HepG2 (cell line): ENCODE measurements around the gene TNRC18. TPM values are rescaled to one million over a fixed set of nuclear protein-coding genes. Genes with fewer than 3 reads are reported as not detected.
A peak's percentile ranks its signal among the peaks of the same experiment; 100 is the strongest.

Experiments
- CCAR2 ChIP-seq: fragments of 200-400 bp; formaldehyde crosslinking; optimal IDR thresholded peaks from 2 replicates; pipeline ENCODE3; 2018; ENCODE audit warnings: low read depth, mild to moderate bottlenecking, low read length, moderate library complexity
- ELF4 ChIP-seq: sonication (generic); formaldehyde crosslinking; IDR thresholded peaks from 2 replicates; pipeline ENCODE4 v1.5.0; 2020; ENCODE audit warnings: missing genetic modification reagents, mild to moderate bottlenecking, moderate library complexity, borderline replicate concordance
- EZH2 ChIP-seq: conservative IDR thresholded peaks from 2 replicates; pipeline ENCODE4 v1.6.1; 2012; ENCODE audit warnings: mild to moderate bottlenecking, low read depth, low read length, moderate library complexity
- HDAC6 ChIP-seq: fragments of 200-600 bp; sonication (generic); IDR thresholded peaks from 2 replicates; pipeline ENCODE4 v1.7.0; 2017; ENCODE audit warnings: mild to moderate bottlenecking, antibody characterized with exemption, low read length, low read depth
- MAZ ChIP-seq, 2 experiments: sonication (generic) in 1 of 2; formaldehyde crosslinking in 1 of 2; IDR thresholded peaks; 2 replicates each; pipeline versions ENCODE4 v1.5.0 to v1.6.1; 2012 to 2020; ENCODE audit warnings: low read depth in 2 of 2, mild to moderate bottlenecking in 2 of 2, borderline replicate concordance in 1 of 2, improper control_type of control experiment in 1 of 2, low read length in 1 of 2, missing genetic modification reagents in 1 of 2, moderate library complexity in 1 of 2
- MEIS1 ChIP-seq: sonication (generic); formaldehyde crosslinking; IDR thresholded peaks from 2 replicates; pipeline ENCODE4 v1.9.0; 2021; ENCODE audit warnings: mild to moderate bottlenecking, missing genetic modification reagents, moderate library complexity, borderline replicate concordance
- NONO ChIP-seq, 2 experiments: fragments of 450-650 bp in 1 of 2; sonication (generic) in 1 of 2; formaldehyde crosslinking in 1 of 2; IDR thresholded peaks in 1 of 2; conservative IDR thresholded peaks in 1 of 2; 2 replicates each; pipeline versions ENCODE4 v1.6.1 to v1.8.0; 2017 to 2022; ENCODE audit warnings: mild to moderate bottlenecking in 1 of 2, missing genetic modification reagents in 1 of 2, moderate library complexity in 1 of 2
- PCBP2 ChIP-seq: fragments of 200-400 bp; formaldehyde crosslinking; optimal IDR thresholded peaks from 2 replicates; pipeline ENCODE3; 2018; ENCODE audit warnings: low read length, low read depth; ENCODE audit not compliant: poor library complexity, severe bottlenecking
- RELA ChIP-seq: sonication (generic); formaldehyde crosslinking; IDR thresholded peaks from 2 replicates; pipeline ENCODE4 v1.4.0; 2020; ENCODE audit warnings: missing genetic modification reagents
- RFX3 ChIP-seq: IDR thresholded peaks from 2 replicates; pipeline ENCODE4 v1.6.1; 2016; ENCODE audit warnings: missing biosample characterization, missing genetic modification reagents
- RFXANK ChIP-seq: IDR thresholded peaks from 2 replicates; pipeline ENCODE4 v1.6.1; 2016
- RNF2 ChIP-seq: fragments of 450-650 bp; conservative IDR thresholded peaks from 2 replicates; pipeline ENCODE4 v1.6.1; 2016; ENCODE audit warnings: low read depth
- U2AF2 ChIP-seq: fragments of 200-400 bp; formaldehyde crosslinking; IDR thresholded peaks from 2 replicates; pipeline ENCODE4 v1.6.1; 2017; ENCODE audit warnings: low read depth, mild to moderate bottlenecking, low read length
- ZFYVE20 ChIP-seq: sonication (generic); formaldehyde crosslinking; IDR thresholded peaks from 2 replicates; pipeline ENCODE4 v1.8.0; 2023; ENCODE audit warnings: low read depth, mild to moderate bottlenecking, moderate library complexity, missing genetic modification reagents, borderline replicate concordance
- ZNF10 ChIP-seq: sonication (generic); formaldehyde crosslinking; IDR thresholded peaks from 2 replicates; pipeline ENCODE4 v1.4.0; 2020; ENCODE audit warnings: mild to moderate bottlenecking, low read depth, missing genetic modification reagents, borderline replicate concordance
- ZNF720 ChIP-seq: sonication (generic); formaldehyde crosslinking; IDR thresholded peaks from 2 replicates; pipeline ENCODE4 v1.4.0; 2020; ENCODE audit warnings: missing genetic modification reagents
- ZNF746 ChIP-seq: sonication (generic); formaldehyde crosslinking; IDR thresholded peaks from 2 replicates; pipeline ENCODE4 v1.8.0; 2022; ENCODE audit warnings: mild to moderate bottlenecking, missing genetic modification reagents
- polyA plus RNA-seq, 8 experiments: library from polyadenylated mRNA; depleted of rRNA in 3 of 8; stranded (reverse) in 7 of 8; unstranded in 1 of 8; fragments of >200 nt; fragmentation: Illumina TruSeq in 4 of 8; extraction: Trizol in 4 of 8; gene quantifications; 2 replicates each; pipeline versions ENCODE4 v1.2.1 to v1.2.3, GENCODE V29; 2011 to 2016; ENCODE audit warnings: low read depth in 4 of 8, missing spikeins in 1 of 8, mixed read lengths in 1 of 8; ENCODE audit not compliant: insufficient read depth in 1 of 8
- total RNA-seq, 5 experiments: library from RNA; depleted of rRNA; stranded (reverse); fragments of >200 nt; fragmentation: Illumina TruSeq; extraction: Trizol; gene quantifications; 2 replicates each; pipeline ENCODE4 v1.2.3, GENCODE V29; 2016; ENCODE audit warnings: low read depth in 1 of 5
- TF ChIP-seq, protein P1 (sequence below): sonication (generic); formaldehyde crosslinking; IDR thresholded peaks from 2 replicates; pipeline ENCODE4 v1.4.0; 2020; ENCODE audit warnings: missing genetic modification reagents
- TF ChIP-seq, protein P2 (sequence below): sonication (generic); formaldehyde crosslinking; IDR thresholded peaks from 2 replicates; pipeline ENCODE4 v1.5.1; 2020; ENCODE audit warnings: mild to moderate bottlenecking, missing genetic modification reagents, borderline replicate concordance
- TF ChIP-seq, protein P3 (sequence below): IDR thresholded peaks from 2 replicates; pipeline ENCODE4 v1.6.1; 2016; ENCODE audit warnings: mild to moderate bottlenecking, missing biosample characterization, missing genetic modification reagents

The TNRC18 gene
- total and polyA plus RNA-seq, 2 of the 13 experiments (the other 11 are each of a cell fraction or from before 2014, with no cell fraction given) = 11.7 to 17.4 TPM

DNA sequence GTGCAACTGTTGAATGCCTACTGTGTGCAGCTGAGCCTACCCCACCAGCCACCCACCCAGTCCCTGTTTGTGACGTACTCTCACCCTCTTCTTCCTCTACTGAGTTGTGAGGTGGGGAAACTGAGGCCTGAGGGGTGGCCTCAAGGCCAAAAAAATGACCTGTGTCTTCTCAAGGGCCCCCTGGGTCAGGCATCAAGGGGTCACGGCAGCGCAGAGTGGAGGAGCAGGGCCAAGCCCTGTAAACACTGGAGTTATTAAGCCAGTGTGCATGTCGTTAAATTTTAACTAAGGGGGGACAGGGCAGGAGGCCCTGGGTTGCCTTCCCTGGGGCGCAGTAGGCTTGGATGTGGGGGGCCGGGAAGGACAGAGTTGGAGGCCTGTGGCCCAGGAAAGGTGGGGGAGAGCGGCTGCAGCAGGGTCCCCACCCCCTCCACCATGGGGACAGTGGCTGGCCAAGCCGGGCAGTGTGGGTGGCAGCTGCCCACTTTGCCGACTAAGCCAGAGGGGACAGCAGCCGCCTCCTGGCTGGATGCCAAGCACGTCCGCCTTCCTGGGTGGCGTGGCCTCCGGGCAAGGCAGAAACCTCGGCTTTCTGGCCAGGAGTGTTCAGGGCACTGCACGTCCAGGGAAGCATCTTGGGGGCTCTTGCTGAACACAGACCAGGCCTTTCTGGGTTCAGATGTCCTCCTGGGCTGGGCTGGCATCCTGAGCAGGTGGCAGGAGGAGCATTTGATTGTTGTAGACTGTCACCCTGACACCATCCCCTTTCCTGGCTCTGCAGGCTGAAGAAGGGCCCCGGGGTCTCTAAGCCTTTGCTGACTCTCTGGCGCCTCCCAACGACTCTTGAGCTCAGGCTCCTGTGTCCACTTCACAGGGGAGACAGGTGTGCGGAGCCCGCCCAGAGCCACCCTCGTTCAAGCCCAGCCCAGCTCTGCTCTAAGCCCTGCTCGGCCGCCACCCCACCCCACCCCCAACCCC, 139.0 kb downstream of the TNRC18 start (continued):
- TF ChIP-seq, protein P1, sequence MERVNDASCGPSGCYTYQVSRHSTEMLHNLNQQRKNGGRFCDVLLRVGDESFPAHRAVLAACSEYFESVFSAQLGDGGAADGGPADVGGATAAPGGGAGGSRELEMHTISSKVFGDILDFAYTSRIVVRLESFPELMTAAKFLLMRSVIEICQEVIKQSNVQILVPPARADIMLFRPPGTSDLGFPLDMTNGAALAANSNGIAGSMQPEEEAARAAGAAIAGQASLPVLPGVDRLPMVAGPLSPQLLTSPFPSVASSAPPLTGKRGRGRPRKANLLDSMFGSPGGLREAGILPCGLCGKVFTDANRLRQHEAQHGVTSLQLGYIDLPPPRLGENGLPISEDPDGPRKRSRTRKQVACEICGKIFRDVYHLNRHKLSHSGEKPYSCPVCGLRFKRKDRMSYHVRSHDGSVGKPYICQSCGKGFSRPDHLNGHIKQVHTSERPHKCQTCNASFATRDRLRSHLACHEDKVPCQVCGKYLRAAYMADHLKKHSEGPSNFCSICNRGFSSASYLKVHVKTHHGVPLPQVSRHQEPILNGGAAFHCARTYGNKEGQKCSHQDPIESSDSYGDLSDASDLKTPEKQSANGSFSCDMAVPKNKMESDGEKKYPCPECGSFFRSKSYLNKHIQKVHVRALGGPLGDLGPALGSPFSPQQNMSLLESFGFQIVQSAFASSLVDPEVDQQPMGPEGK (CRISPR knock-in tag) = peak; percentile 94
- TF ChIP-seq HDAC6 = no peak
- TF ChIP-seq ZNF720 (CRISPR knock-in tag) = no peak
- no peak for TF ChIP-seq PCBP2
- TF ChIP-seq MAZ (IDR thresholded peaks at IDR 0.05; ENCODE audit: borderline replicate concordance, low read depth, low read length) = peak; percentile 40; the same call in 1 of the 2 replicates
- TF ChIP-seq MAZ (CRISPR knock-in tag; IDR thresholded peaks at IDR 0.05; ENCODE audit: low read depth) = peak; percentile 70
- TF ChIP-seq MEIS1 (CRISPR knock-in tag) = peak; percentile 67; the same call in 1 of the 2 replicates
- no peak for TF ChIP-seq RFX3 (CRISPR knock-in tag)
- 0 out of 2 replicates have a peak, but pooled peaks have one; percentile 16 for TF ChIP-seq RELA (CRISPR knock-in tag)
- peak; percentile 91 for TF ChIP-seq ZNF746 (CRISPR knock-in tag)
- TF ChIP-seq ELF4 = no peak
- TF ChIP-seq EZH2 = no peak
- TF ChIP-seq RNF2 = no peak
- TF ChIP-seq, protein P2, sequence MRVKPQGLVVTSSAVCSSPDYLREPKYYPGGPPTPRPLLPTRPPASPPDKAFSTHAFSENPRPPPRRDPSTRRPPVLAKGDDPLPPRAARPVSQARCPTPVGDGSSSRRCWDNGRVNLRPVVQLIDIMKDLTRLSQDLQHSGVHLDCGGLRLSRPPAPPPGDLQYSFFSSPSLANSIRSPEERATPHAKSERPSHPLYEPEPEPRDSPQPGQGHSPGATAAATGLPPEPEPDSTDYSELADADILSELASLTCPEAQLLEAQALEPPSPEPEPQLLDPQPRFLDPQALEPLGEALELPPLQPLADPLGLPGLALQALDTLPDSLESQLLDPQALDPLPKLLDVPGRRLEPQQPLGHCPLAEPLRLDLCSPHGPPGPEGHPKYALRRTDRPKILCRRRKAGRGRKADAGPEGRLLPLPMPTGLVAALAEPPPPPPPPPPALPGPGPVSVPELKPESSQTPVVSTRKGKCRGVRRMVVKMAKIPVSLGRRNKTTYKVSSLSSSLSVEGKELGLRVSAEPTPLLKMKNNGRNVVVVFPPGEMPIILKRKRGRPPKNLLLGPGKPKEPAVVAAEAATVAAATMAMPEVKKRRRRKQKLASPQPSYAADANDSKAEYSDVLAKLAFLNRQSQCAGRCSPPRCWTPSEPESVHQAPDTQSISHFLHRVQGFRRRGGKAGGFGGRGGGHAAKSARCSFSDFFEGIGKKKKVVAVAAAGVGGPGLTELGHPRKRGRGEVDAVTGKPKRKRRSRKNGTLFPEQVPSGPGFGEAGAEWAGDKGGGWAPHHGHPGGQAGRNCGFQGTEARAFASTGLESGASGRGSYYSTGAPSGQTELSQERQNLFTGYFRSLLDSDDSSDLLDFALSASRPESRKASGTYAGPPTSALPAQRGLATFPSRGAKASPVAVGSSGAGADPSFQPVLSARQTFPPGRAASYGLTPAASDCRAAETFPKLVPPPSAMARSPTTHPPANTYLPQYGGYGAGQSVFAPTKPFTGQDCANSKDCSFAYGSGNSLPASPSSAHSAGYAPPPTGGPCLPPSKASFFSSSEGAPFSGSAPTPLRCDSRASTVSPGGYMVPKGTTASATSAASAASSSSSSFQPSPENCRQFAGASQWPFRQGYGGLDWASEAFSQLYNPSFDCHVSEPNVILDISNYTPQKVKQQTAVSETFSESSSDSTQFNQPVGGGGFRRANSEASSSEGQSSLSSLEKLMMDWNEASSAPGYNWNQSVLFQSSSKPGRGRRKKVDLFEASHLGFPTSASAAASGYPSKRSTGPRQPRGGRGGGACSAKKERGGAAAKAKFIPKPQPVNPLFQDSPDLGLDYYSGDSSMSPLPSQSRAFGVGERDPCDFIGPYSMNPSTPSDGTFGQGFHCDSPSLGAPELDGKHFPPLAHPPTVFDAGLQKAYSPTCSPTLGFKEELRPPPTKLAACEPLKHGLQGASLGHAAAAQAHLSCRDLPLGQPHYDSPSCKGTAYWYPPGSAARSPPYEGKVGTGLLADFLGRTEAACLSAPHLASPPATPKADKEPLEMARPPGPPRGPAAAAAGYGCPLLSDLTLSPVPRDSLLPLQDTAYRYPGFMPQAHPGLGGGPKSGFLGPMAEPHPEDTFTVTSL (CRISPR knock-in tag) = peak; percentile 62; the same call in 1 of the 2 replicates
- no peak for TF ChIP-seq ZFYVE20 (CRISPR knock-in tag)
- no peak for TF ChIP-seq CCAR2
- TF ChIP-seq NONO (IDR thresholded peaks at IDR 0.05) = no peak
- peak; percentile 70 for TF ChIP-seq NONO (CRISPR knock-in tag; conservative IDR thresholded peaks at IDR 0.05)
- TF ChIP-seq, protein P3, sequence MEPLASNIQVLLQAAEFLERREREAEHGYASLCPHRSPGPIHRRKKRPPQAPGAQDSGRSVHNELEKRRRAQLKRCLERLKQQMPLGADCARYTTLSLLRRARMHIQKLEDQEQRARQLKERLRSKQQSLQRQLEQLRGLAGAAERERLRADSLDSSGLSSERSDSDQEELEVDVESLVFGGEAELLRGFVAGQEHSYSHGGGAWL = peak; percentile 48; the same call in 1 of the 2 replicates
- no peak for TF ChIP-seq RFXANK (CRISPR knock-in tag)
- TF ChIP-seq U2AF2 = no peak
- TF ChIP-seq ZNF10 (CRISPR knock-in tag) = no peak
